ENCODE results near the gene BTBD16. TPM values are rescaled to one million over a fixed set of nuclear protein-coding genes. Genes with fewer than 3 reads are reported as not detected.

Gene BTBD16
- total RNA-seq, 1 experiment from 2014 or later: 0.82 TPM

DNA sequence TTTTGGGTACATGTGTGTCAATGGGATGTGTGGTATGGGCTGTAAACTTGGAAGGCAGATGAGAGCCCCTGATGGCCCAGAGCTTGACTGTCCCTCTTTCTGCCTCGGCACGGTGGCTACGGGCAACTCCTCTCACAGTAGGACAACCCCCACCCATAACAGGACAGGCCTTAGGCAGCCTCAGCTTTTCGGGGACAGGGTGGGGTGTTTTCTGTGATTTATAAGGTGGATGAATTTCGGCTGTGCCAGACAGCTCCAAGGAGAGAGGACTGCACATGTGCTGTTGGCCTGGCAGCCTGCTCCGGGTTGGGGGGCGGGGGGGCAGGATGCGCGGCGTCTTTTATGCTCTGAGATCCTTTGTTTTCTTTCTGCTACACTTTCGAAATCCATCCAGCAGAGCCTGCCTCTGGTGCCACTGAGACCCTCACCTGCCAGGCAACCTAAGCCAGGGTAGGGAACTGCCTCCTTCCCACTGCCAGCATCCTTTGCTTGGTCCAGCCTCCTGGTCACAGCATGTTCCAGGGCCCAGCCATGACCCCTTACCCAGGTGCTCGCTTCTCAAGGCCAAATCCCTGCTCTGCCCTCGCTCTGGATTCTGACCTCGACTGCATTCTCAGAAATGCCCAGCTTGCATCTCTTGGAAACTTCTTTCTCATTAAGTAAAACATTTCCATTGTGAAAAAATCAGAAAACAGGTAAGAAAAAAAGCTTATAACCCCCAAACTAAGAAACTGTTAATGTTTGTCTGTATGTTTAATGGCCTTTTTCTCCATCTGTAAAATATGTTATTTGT, 15.4 kb upstream of the BTBD16 start:
- DNase-seq (ENCODE audit: low read depth, low spot score) (no peak), ATAC-seq (no peak)
- intact Hi-C loops (cut with micrococcal nuclease; ENCODE audit: unreplicated experiment) (no loop called here), in situ Hi-C loops (cut with HindIII; ENCODE audit: low pct_unique_long_range_greater_than_20kb, low sequenced_read_pairs) (no loop called here)
- no peak overlapping the region for H3K4me3 ChIP-seq (ENCODE audit: low read depth in 2 of 2, low read length in 2 of 2)
- BruUV-seq (replicated peaks): no TSS peak
- ChIA-PET CTCF (no interaction called here), POLR2A (no interaction called here)
- TF ChIP-seq, protein P1, sequence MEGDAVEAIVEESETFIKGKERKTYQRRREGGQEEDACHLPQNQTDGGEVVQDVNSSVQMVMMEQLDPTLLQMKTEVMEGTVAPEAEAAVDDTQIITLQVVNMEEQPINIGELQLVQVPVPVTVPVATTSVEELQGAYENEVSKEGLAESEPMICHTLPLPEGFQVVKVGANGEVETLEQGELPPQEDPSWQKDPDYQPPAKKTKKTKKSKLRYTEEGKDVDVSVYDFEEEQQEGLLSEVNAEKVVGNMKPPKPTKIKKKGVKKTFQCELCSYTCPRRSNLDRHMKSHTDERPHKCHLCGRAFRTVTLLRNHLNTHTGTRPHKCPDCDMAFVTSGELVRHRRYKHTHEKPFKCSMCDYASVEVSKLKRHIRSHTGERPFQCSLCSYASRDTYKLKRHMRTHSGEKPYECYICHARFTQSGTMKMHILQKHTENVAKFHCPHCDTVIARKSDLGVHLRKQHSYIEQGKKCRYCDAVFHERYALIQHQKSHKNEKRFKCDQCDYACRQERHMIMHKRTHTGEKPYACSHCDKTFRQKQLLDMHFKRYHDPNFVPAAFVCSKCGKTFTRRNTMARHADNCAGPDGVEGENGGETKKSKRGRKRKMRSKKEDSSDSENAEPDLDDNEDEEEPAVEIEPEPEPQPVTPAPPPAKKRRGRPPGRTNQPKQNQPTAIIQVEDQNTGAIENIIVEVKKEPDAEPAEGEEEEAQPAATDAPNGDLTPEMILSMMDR (IDR thresholded peaks at IDR 0.05): no peak
- TF ChIP-seq POLR2AphosphoS5 (IDR thresholded peaks at IDR 0.05; ENCODE audit: low read depth, low read length) (no peak), TCF7L2 (IDR thresholded peaks at IDR 0.05; ENCODE audit: low read depth, low read length) (no peak), SIN3A (IDR thresholded peaks at IDR 0.05; ENCODE audit: borderline replicate concordance, insufficient read depth, low read depth, low read length) (no peak)
- TF ChIP-seq, protein P2, sequence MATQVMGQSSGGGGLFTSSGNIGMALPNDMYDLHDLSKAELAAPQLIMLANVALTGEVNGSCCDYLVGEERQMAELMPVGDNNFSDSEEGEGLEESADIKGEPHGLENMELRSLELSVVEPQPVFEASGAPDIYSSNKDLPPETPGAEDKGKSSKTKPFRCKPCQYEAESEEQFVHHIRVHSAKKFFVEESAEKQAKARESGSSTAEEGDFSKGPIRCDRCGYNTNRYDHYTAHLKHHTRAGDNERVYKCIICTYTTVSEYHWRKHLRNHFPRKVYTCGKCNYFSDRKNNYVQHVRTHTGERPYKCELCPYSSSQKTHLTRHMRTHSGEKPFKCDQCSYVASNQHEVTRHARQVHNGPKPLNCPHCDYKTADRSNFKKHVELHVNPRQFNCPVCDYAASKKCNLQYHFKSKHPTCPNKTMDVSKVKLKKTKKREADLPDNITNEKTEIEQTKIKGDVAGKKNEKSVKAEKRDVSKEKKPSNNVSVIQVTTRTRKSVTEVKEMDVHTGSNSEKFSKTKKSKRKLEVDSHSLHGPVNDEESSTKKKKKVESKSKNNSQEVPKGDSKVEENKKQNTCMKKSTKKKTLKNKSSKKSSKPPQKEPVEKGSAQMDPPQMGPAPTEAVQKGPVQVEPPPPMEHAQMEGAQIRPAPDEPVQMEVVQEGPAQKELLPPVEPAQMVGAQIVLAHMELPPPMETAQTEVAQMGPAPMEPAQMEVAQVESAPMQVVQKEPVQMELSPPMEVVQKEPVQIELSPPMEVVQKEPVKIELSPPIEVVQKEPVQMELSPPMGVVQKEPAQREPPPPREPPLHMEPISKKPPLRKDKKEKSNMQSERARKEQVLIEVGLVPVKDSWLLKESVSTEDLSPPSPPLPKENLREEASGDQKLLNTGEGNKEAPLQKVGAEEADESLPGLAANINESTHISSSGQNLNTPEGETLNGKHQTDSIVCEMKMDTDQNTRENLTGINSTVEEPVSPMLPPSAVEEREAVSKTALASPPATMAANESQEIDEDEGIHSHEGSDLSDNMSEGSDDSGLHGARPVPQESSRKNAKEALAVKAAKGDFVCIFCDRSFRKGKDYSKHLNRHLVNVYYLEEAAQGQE (IDR thresholded peaks at IDR 0.05; ENCODE audit: insufficient read depth in 1 of 2, low read depth in 2 of 2, low read length in 1 of 2): no peak
- H3K9me3 ChIP-seq (ENCODE audit: control insufficient read depth, insufficient read depth, low read depth, low read length): no peaks in the 10 kb centered on the region
- H3K27ac ChIP-seq (ENCODE audit: low read length): no peak overlapping the region
- no peaks in the 10 kb centered on the region for H3K4me1 ChIP-seq (ENCODE audit: control insufficient read depth, insufficient read depth, low read length)
- peaks cover 8% of the 10 kb centered on the region for H3K36me3 ChIP-seq (ENCODE audit: control insufficient read depth, insufficient read depth, low read length)
- no peaks in the 10 kb centered on the region for H3K27me3 ChIP-seq (ENCODE audit: control insufficient read depth, insufficient read depth, low read length)

GRCh38 chr10:122257041-122257440, 14.1 kb upstream of the BTBD16 start:
- in situ Hi-C loops (cut with HindIII; ENCODE audit: low pct_unique_long_range_greater_than_20kb, low sequenced_read_pairs) (no loop called here), intact Hi-C loops (cut with micrococcal nuclease; ENCODE audit: unreplicated experiment) (no loop called here)
- Histone ChIP-seq H3K4me1 (ENCODE audit: control insufficient read depth, insufficient read depth, low read length) (no peaks in the 10 kb centered on the region), H3K4me3 (ENCODE audit: low read depth in 2 of 2, low read length in 2 of 2) (no peak overlapping the region), H3K36me3 (ENCODE audit: control insufficient read depth, insufficient read depth, low read length) (peaks cover 8% of the 10 kb centered on the region), H3K27me3 (ENCODE audit: control insufficient read depth, insufficient read depth, low read length) (no peaks in the 10 kb centered on the region), H3K9me3 (ENCODE audit: control insufficient read depth, insufficient read depth, low read depth, low read length) (peaks cover 6% of the 10 kb centered on the region; the same call in 1 of the 2 replicates), H3K27ac (ENCODE audit: low read length) (no peak overlapping the region)
- ChIA-PET POLR2A (no interaction called here), CTCF (no interaction called here)
- no TSS peak for BruUV-seq (replicated peaks)
- ATAC-seq (no peak), DNase-seq (ENCODE audit: low read depth, low spot score) (no peak)
- TF ChIP-seq, protein P2 (IDR thresholded peaks at IDR 0.05; ENCODE audit: insufficient read depth in 1 of 2, low read depth in 2 of 2, low read length in 1 of 2): no peak
- no peak for TF ChIP-seq SIN3A (IDR thresholded peaks at IDR 0.05; ENCODE audit: borderline replicate concordance, insufficient read depth, low read depth, low read length)
- TF ChIP-seq POLR2AphosphoS5 (IDR thresholded peaks at IDR 0.05; ENCODE audit: low read depth, low read length): no peak
- TF ChIP-seq, protein P1 (IDR thresholded peaks at IDR 0.05): no peak
- no peak for TF ChIP-seq TCF7L2 (IDR thresholded peaks at IDR 0.05; ENCODE audit: low read depth, low read length)

All from Panc1 (cell line).